ENCODE results near the gene CDS1. TPM values are rescaled to one million over a fixed set of nuclear protein-coding genes. Genes with fewer than 3 reads are reported as not detected.
A peak's percentile ranks its signal among the peaks of the same experiment; 100 is the strongest.

The CDS1 gene
- total and polyA plus RNA-seq, 2 of the 8 experiments (the other 6 are each of a cell fraction or from before 2014, with no cell fraction given): 8.7 to 13.9 TPM

GRCh38 chr4:84681486-84682274 lies 98.8 kb downstream of the CDS1 start:
- H3K9me3 ChIP-seq (ENCODE audit: insufficient read depth in 2 of 2, low read depth in 1 of 2, low read length in 1 of 2): no peaks in the 10 kb centered on the region
- no peaks in the 10 kb centered on the region for H3K79me1 ChIP-seq (ENCODE audit: low read depth, low read length)
- H2AFZ ChIP-seq (ENCODE audit: low read length): no peak overlapping the region
- H2BK20ac ChIP-seq (ENCODE audit: low read length): no peak overlapping the region
- no peaks in the 10 kb centered on the region for H3K79me2 ChIP-seq (ENCODE audit: control insufficient read depth in 1 of 2, insufficient read depth in 2 of 2, low read length in 2 of 2)
- FAIRE-seq: no peak
- no peak overlapping the region for H2AK5ac ChIP-seq (ENCODE audit: low read depth, low read length)
- peaks cover 0 to 4% (median 0%) of the 10 kb centered on the region in 4 experiments; a peak in 1 of 7 replicates for H3K4me1 ChIP-seq (replicated peaks in 1 of 4; ENCODE audit: control insufficient read depth in 3 of 4, insufficient read depth in 4 of 4, low read length in 3 of 4)
- H3K18ac ChIP-seq (ENCODE audit: extremely low read depth, low read length): no peak overlapping the region
- H2BK15ac ChIP-seq (ENCODE audit: low read length): no peak overlapping the region
- POLR2A ChIA-PET (ENCODE audit: partially characterized antibody): no interaction called here
- no peaks in the 10 kb centered on the region for H3K23me2 ChIP-seq (ENCODE audit: low read depth, low read length)
- H3K9ac ChIP-seq (replicated peaks in 1 of 4; ENCODE audit: extremely low read depth in 1 of 4, low read depth in 3 of 4, low read length in 3 of 4): no peak overlapping the region
- DNase-seq (ENCODE audit: low read depth in 1 of 2, low spot score in 2 of 2): no peak
- no peak overlapping the region for H2BK5ac ChIP-seq (ENCODE audit: low read depth, low read length)
- H3K4me3 ChIP-seq (ENCODE audit: extremely low read depth in 1 of 4, insufficient read depth in 2 of 4, low read depth in 3 of 4, low read length in 4 of 4): no peak overlapping the region
- H3K27me3 ChIP-seq (replicated peaks in 1 of 4; ENCODE audit: control insufficient read depth in 3 of 4, extremely low read depth in 1 of 4, insufficient read depth in 3 of 4, low read length in 3 of 4): no peaks in the 10 kb centered on the region
- no peak for TF ChIP-seq POLR2A (IDR thresholded peaks at IDR 0.05; ENCODE audit: control extremely low read depth in 1 of 2, low read depth in 2 of 2, low read length in 2 of 2)
- TF ChIP-seq RAD21 (IDR thresholded peaks at IDR 0.05 in 1 of 2, conservative IDR thresholded peaks at IDR 0.05 in 1 of 2; ENCODE audit: low read depth in 2 of 2, low read length in 2 of 2): peak; percentile 26 to 29; a peak in 3 of 4 replicates
- TF ChIP-seq, protein P1, sequence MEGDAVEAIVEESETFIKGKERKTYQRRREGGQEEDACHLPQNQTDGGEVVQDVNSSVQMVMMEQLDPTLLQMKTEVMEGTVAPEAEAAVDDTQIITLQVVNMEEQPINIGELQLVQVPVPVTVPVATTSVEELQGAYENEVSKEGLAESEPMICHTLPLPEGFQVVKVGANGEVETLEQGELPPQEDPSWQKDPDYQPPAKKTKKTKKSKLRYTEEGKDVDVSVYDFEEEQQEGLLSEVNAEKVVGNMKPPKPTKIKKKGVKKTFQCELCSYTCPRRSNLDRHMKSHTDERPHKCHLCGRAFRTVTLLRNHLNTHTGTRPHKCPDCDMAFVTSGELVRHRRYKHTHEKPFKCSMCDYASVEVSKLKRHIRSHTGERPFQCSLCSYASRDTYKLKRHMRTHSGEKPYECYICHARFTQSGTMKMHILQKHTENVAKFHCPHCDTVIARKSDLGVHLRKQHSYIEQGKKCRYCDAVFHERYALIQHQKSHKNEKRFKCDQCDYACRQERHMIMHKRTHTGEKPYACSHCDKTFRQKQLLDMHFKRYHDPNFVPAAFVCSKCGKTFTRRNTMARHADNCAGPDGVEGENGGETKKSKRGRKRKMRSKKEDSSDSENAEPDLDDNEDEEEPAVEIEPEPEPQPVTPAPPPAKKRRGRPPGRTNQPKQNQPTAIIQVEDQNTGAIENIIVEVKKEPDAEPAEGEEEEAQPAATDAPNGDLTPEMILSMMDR (IDR thresholded peaks at IDR 0.05; ENCODE audit: control extremely low read depth in 1 of 3, insufficient read depth in 1 of 3, low read depth in 1 of 3, low read length in 3 of 3): no peak
- no peak for TF ChIP-seq PHF8 (conservative IDR thresholded peaks at IDR 0.05; ENCODE audit: low read depth, low read length)
- TF ChIP-seq, protein P2, sequence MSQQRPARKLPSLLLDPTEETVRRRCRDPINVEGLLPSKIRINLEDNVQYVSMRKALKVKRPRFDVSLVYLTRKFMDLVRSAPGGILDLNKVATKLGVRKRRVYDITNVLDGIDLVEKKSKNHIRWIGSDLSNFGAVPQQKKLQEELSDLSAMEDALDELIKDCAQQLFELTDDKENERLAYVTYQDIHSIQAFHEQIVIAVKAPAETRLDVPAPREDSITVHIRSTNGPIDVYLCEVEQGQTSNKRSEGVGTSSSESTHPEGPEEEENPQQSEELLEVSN (IDR thresholded peaks at IDR 0.05): no peak
- TF ChIP-seq BACH1 (IDR thresholded peaks at IDR 0.05; ENCODE audit: low read length): no peak
- TF ChIP-seq EZH2 (IDR thresholded peaks at IDR 0.05; ENCODE audit: low read depth, low read length, severe bottlenecking): no peak
- TF ChIP-seq YY1 (IDR thresholded peaks at IDR 0.05; ENCODE audit: low read depth, low read length): no peak
- H3K36me3 ChIP-seq (ENCODE audit: control insufficient read depth in 2 of 4, insufficient read depth in 4 of 4, low read length in 3 of 4): peaks cover 2 to 50% (median 36%) of the 10 kb centered on the region in 4 experiments; a peak in 7 of 8 replicates
- H3K4me2 ChIP-seq (ENCODE audit: insufficient read depth in 1 of 2, low read depth in 2 of 2, low read length in 2 of 2): no peak overlapping the region
- no peaks in the 10 kb centered on the region for H4K20me1 ChIP-seq (replicated peaks in 1 of 2; ENCODE audit: control insufficient read depth in 1 of 2, insufficient read depth in 2 of 2, low read length in 2 of 2)
- H4K5ac ChIP-seq (ENCODE audit: insufficient read length, low read depth, low read length): no peak overlapping the region
- H3K4ac ChIP-seq (replicated peaks; ENCODE audit: insufficient read length, low read depth, low read length): no peak overlapping the region
- 89% methylated on average over 2 of the region's 2 CpGs; no CpG with 5 or more reads in 1 of the 2 experiments for WGBS, 2 experiments (ENCODE audit: extremely low coverage in 1 of 2, insufficient coverage in 1 of 2, insufficient read length in 1 of 2, insufficient replicate concordance in 2 of 2, low coverage in 1 of 2, low lambda C conversion rate in 2 of 2, missing lambda C conversion rate in 1 of 2)
- no peak overlapping the region for H2BK120ac ChIP-seq (replicated peaks; ENCODE audit: low read depth, low read length)
- H4K8ac ChIP-seq (ENCODE audit: extremely low read depth, insufficient read depth, low read length): no peak overlapping the region
- no peak overlapping the region for H3K27ac ChIP-seq (ENCODE audit: low read depth, low read length)
- no peak overlapping the region for H3K23ac ChIP-seq (ENCODE audit: insufficient read length)
- no peak overlapping the region for H3K14ac ChIP-seq (ENCODE audit: insufficient read length)
- no peak overlapping the region for H3K56ac ChIP-seq (replicated peaks; ENCODE audit: insufficient read length, low read depth, low read length)
- CTCF ChIA-PET (ENCODE audit: partially characterized antibody): interaction anchor here (0.7 to 1.4 kb wide), 2 partner anchors 103 to 1607 kb away, joined by 3 to 9 read pairs; no protein-coding TSS in a partner anchor
- no peak overlapping the region for H2BK12ac ChIP-seq (ENCODE audit: low read depth, low read length)
- no peak overlapping the region for H4K91ac ChIP-seq (replicated peaks; ENCODE audit: insufficient read length, low read length)

Measured in H1 (cell line).